ENCODE results near the gene NSRP1. TPM values are rescaled to one million over a fixed set of nuclear protein-coding genes. Genes with fewer than 3 reads are reported as not detected.
A peak's percentile ranks its signal among the peaks of the same experiment; 100 is the strongest.

NSRP1 gene
- total and polyA plus RNA-seq, 2 of the 13 experiments (the other 11 are each of a cell fraction or from before 2014, with no cell fraction given), result 7.0 to 14.3 TPM

GRCh38 chr17:30116661-30117551 lies at the start of gene NSRP1 (continued):
- TF ChIP-seq ATRX (CRISPR knock-in tag; IDR thresholded peaks at IDR 0.05; ENCODE audit: borderline replicate concordance) (no peak), GABPB1 (CRISPR knock-in tag; IDR thresholded peaks at IDR 0.05) (peak; percentile 65; the same call in 1 of the 2 replicates), ZBTB44 (CRISPR knock-in tag; IDR thresholded peaks at IDR 0.05) (0 out of 2 replicates have a peak, but pooled peaks have one; percentile 29), SP140L (CRISPR knock-in tag; IDR thresholded peaks at IDR 0.05; ENCODE audit: borderline replicate concordance) (no peak), RAD21 (CRISPR knock-in tag; IDR thresholded peaks at IDR 0.05) (no peak), ZNF580 (CRISPR knock-in tag; IDR thresholded peaks at IDR 0.05; ENCODE audit: borderline replicate concordance, low read depth) (0 out of 2 replicates have a peak, but pooled peaks have one; percentile 43), ZGPAT (CRISPR knock-in tag; IDR thresholded peaks at IDR 0.05) (peak; percentile 58), HMGXB4 (CRISPR knock-in tag; IDR thresholded peaks at IDR 0.05; ENCODE audit: borderline replicate concordance in 1 of 2, low read depth in 1 of 2) (peak; percentile 81 to 83; a peak in 3 of 4 replicates), HMG20B (CRISPR knock-in tag; conservative IDR thresholded peaks at IDR 0.05) (no peak), ZNF142 (CRISPR knock-in tag; IDR thresholded peaks at IDR 0.05) (peak; percentile 53; the same call in 1 of the 2 replicates), ASH2L (IDR thresholded peaks at IDR 0.05; ENCODE audit: insufficient read length, low read depth, low read length) (peak; percentile 85), PRMT3 (CRISPR knock-in tag; IDR thresholded peaks at IDR 0.05; ENCODE audit: borderline replicate concordance, low read depth) (peak; percentile 38; the same call in 1 of the 2 replicates), DNMT1 (CRISPR knock-in tag; IDR thresholded peaks at IDR 0.05) (no peak), MAFF (IDR thresholded peaks at IDR 0.05; ENCODE audit: low read depth, low read length) (no peak), ZNF30 (CRISPR knock-in tag; IDR thresholded peaks at IDR 0.05) (no peak), ZNF7 (CRISPR knock-in tag; IDR thresholded peaks at IDR 0.05) (no peak)

All from HepG2 (cell line).